ENCODE results near the gene RUFY1. TPM values are rescaled to one million over a fixed set of nuclear protein-coding genes. Genes with fewer than 3 reads are reported as not detected.
A peak's percentile ranks its signal among the peaks of the same experiment; 100 is the strongest.

Gene RUFY1
- polyA plus RNA-seq, 1 of the 3 experiments (the other 2 are of a cell fraction), result 30.3 TPM

GRCh38 chr5:179618923-179619554 is 68.7 kb downstream of the RUFY1 start:
- Histone ChIP-seq H3F3A (replicated peaks; ENCODE audit: insufficient read depth) (peaks cover 75% of the 10 kb centered on the region), H3K4me1 (ENCODE audit: control insufficient read depth in 1 of 2, insufficient read depth in 2 of 2, low read depth in 1 of 2, low read length in 1 of 2) (peaks cover 13 to 28% of the 10 kb centered on the region in 2 experiments), H4K20me1 (ENCODE audit: insufficient read depth) (peaks cover 91% of the 10 kb centered on the region), H3K27ac (ENCODE audit: low read depth in 2 of 2, low read length in 1 of 2) (peak overlapping the region in 1 of 2 experiments; percentile 50; a peak in 1 of 4 replicates), H3K9ac (peak overlapping the region; percentile 87; the same call in 1 of the 2 replicates), H2AFZ (ENCODE audit: low read depth) (no peak overlapping the region), H3K9me3 (no peaks in the 10 kb centered on the region), H3K79me2 (ENCODE audit: insufficient read depth) (peaks cover 96% of the 10 kb centered on the region), H3K9me2 (no peaks in the 10 kb centered on the region), H3K4me2 (peak overlapping the region; percentile 90), H3K36me3 (replicated peaks in 1 of 2; ENCODE audit: control insufficient read depth in 1 of 2, insufficient read depth in 2 of 2, low read length in 1 of 2) (peaks cover 82 to 89% of the 10 kb centered on the region in 2 experiments), H3K4me3 (ENCODE audit: low read depth in 2 of 2, low read length in 1 of 2) (peak overlapping the region; percentile 97 to 98), H3K27me3 (ENCODE audit: insufficient read depth) (no peaks in the 10 kb centered on the region)
- ChIA-PET CTCF (interaction anchor here (1.4 to 1.8 kb wide), 3 partner anchors 8 to 12 kb away, joined by 3 to 5 read pairs (median 3); no protein-coding TSS in a partner anchor), POLR2A (no interaction called here)
- TF ChIP-seq FOXM1 (IDR thresholded peaks at IDR 0.05; ENCODE audit: low read depth) (no peak), RAD21 (IDR thresholded peaks at IDR 0.05; ENCODE audit: low read length) (no peak), EP300 (IDR thresholded peaks at IDR 0.05; ENCODE audit: borderline replicate concordance in 1 of 2, low read depth in 1 of 2, low read length in 1 of 2) (no peak), ELF1 (IDR thresholded peaks at IDR 0.05) (no peak), MEF2A (IDR thresholded peaks at IDR 0.05; ENCODE audit: borderline replicate concordance, low read depth) (no peak), IRF3 (IDR thresholded peaks at IDR 0.05; ENCODE audit: low read depth, low read length) (no peak), RXRA (IDR thresholded peaks at IDR 0.05; ENCODE audit: borderline replicate concordance, low read depth) (no peak), EZH2phosphoT487 (IDR thresholded peaks at IDR 0.05; ENCODE audit: borderline replicate concordance, low read depth) (no peak), TAF1 (IDR thresholded peaks at IDR 0.05; ENCODE audit: borderline replicate concordance, low read depth, low read length) (no peak), JUND (IDR thresholded peaks at IDR 0.05) (no peak), MXI1 (IDR thresholded peaks at IDR 0.05; ENCODE audit: low read depth, low read length) (no peak)
- TF ChIP-seq, protein P1, sequence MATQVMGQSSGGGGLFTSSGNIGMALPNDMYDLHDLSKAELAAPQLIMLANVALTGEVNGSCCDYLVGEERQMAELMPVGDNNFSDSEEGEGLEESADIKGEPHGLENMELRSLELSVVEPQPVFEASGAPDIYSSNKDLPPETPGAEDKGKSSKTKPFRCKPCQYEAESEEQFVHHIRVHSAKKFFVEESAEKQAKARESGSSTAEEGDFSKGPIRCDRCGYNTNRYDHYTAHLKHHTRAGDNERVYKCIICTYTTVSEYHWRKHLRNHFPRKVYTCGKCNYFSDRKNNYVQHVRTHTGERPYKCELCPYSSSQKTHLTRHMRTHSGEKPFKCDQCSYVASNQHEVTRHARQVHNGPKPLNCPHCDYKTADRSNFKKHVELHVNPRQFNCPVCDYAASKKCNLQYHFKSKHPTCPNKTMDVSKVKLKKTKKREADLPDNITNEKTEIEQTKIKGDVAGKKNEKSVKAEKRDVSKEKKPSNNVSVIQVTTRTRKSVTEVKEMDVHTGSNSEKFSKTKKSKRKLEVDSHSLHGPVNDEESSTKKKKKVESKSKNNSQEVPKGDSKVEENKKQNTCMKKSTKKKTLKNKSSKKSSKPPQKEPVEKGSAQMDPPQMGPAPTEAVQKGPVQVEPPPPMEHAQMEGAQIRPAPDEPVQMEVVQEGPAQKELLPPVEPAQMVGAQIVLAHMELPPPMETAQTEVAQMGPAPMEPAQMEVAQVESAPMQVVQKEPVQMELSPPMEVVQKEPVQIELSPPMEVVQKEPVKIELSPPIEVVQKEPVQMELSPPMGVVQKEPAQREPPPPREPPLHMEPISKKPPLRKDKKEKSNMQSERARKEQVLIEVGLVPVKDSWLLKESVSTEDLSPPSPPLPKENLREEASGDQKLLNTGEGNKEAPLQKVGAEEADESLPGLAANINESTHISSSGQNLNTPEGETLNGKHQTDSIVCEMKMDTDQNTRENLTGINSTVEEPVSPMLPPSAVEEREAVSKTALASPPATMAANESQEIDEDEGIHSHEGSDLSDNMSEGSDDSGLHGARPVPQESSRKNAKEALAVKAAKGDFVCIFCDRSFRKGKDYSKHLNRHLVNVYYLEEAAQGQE (IDR thresholded peaks at IDR 0.05; ENCODE audit: low read depth, low read length), result no peak
- WGBS (ENCODE audit: low lambda C conversion rate), result 33% methylated on average over 6 of the region's 6 CpGs
- no peak for DNase-seq
